Astrocyte (in vitro differentiated cells and primary cell): ENCODE results near the gene ANKS3. TPM values are rescaled to one million over a fixed set of nuclear protein-coding genes. Genes with fewer than 3 reads are reported as not detected.

Experiments
- DNase-seq: peaks from one replicate; pipeline ENCODE4 v3.0.0-alpha.2; 2010; ENCODE audit warnings: low read depth
- FAIRE-seq: peaks from 2 replicates; lab custom pipeline; 2011; peaks lifted over from hg19 to GRCh38; lab: Jason Lieb, UNC
- H2AFZ ChIP-seq: 2 replicates; pipeline ENCODE4 v1.6.0; 2012; ENCODE audit warnings: low read depth, low read length, inconsistent platforms
- H3K27ac ChIP-seq: 2 replicates; pipeline ENCODE4 v1.5.1; 2011; ENCODE audit warnings: low read depth, low read length, inconsistent platforms
- H3K27me3 ChIP-seq: 2 replicates; pipeline ENCODE4 v1.6.0; 2011; ENCODE audit warnings: low read length, inconsistent platforms; ENCODE audit not compliant: insufficient read depth
- H3K36me3 ChIP-seq: 2 replicates; pipeline ENCODE4 v1.5.1; 2011; ENCODE audit warnings: low read length, inconsistent platforms; ENCODE audit not compliant: insufficient read depth
- H3K4me1 ChIP-seq: 2 replicates; pipeline ENCODE4 v1.5.1; 2011; ENCODE audit warnings: low read length, inconsistent platforms; ENCODE audit not compliant: insufficient read depth
- H3K4me2 ChIP-seq: 2 replicates; pipeline ENCODE4 v1.6.0; 2012; ENCODE audit warnings: low read length, inconsistent platforms
- H3K4me3 ChIP-seq: 2 replicates; pipeline ENCODE4 v1.5.1; 2011; ENCODE audit warnings: low read depth, mild to moderate bottlenecking, low read length, inconsistent platforms; ENCODE audit not compliant: insufficient read depth
- H3K79me2 ChIP-seq: 2 replicates; pipeline ENCODE4 v1.6.0; 2012; ENCODE audit warnings: mild to moderate bottlenecking, low read length, inconsistent platforms; ENCODE audit not compliant: insufficient read depth
- H3K9ac ChIP-seq: 2 replicates; pipeline ENCODE4 v1.6.0; 2012; ENCODE audit warnings: mild to moderate bottlenecking, low read length, inconsistent platforms
- H3K9me3 ChIP-seq: 2 replicates; pipeline ENCODE4 v1.5.1; 2012; ENCODE audit warnings: low read depth, mild to moderate bottlenecking, low read length, inconsistent platforms; ENCODE audit not compliant: insufficient read depth
- H4K20me1 ChIP-seq: 2 replicates; pipeline ENCODE4 v1.6.0; 2012; ENCODE audit warnings: low read length, inconsistent platforms; ENCODE audit not compliant: insufficient read depth
- H3K27ac Mint-ChIP-seq: one replicate; pipeline ENCODE4 v1.8.0; 2021; ENCODE audit warnings: mild to moderate bottlenecking, mixed read lengths; ENCODE audit not compliant: unreplicated experiment
- H3K27me3 Mint-ChIP-seq: one replicate; pipeline ENCODE4 v1.8.0; 2021; ENCODE audit warnings: low read depth, mixed read lengths; ENCODE audit not compliant: unreplicated experiment
- H3K36me3 Mint-ChIP-seq: one replicate; pipeline ENCODE4 v1.8.0; 2021; ENCODE audit warnings: low read depth, mixed read lengths; ENCODE audit not compliant: unreplicated experiment
- H3K4me1 Mint-ChIP-seq: one replicate; pipeline ENCODE4 v1.8.0; 2021; ENCODE audit warnings: low read depth, mixed read lengths; ENCODE audit not compliant: unreplicated experiment
- H3K4me3 Mint-ChIP-seq: one replicate; pipeline ENCODE4 v1.8.0; 2021; ENCODE audit warnings: mild to moderate bottlenecking, moderate library complexity, mixed read lengths; ENCODE audit not compliant: unreplicated experiment
- H3K9me3 Mint-ChIP-seq: one replicate; pipeline ENCODE4 v1.8.0; 2021; ENCODE audit warnings: mild to moderate bottlenecking, mixed read lengths; ENCODE audit not compliant: unreplicated experiment
- CTCF ChIP-seq: IDR thresholded peaks from 2 replicates; pipeline ENCODE4 v1.5.1; 2011; ENCODE audit warnings: low read depth, mild to moderate bottlenecking, inconsistent platforms, low read length, moderate library complexity; ENCODE audit not compliant: insufficient read depth
- EZH2 ChIP-seq: IDR thresholded peaks from 2 replicates; pipeline ENCODE4 v1.6.1; 2012; ENCODE audit warnings: mild to moderate bottlenecking, low read length, inconsistent platforms; ENCODE audit not compliant: insufficient read depth
- total RNA-seq: library from RNA; stranded (reverse); gene quantifications from 2 replicates; pipeline ENCODE4 v1.2.1, GENCODE V29; 2021

Gene ANKS3
- total RNA-seq, 1 donor from 2014 or later, result 27.2 TPM

GRCh38 chr16:4694642-4695451, 39.2 kb downstream of the ANKS3 start:
- Histone ChIP-seq H3K4me1 (peaks cover 10% of the 10 kb centered on the region), H4K20me1 (peaks cover 19% of the 10 kb centered on the region), H3K4me3 (peak overlapping the region; percentile 74), H3K27me3 (no peaks in the 10 kb centered on the region), H3K36me3 (peaks cover 16% of the 10 kb centered on the region), H3K9ac (peak overlapping the region; percentile 82), H3K79me2 (peaks cover 16% of the 10 kb centered on the region), H3K4me2 (peak overlapping the region; percentile 89), H3K9me3 (no peaks in the 10 kb centered on the region), H2AFZ (no peak overlapping the region), H3K27ac (no peak overlapping the region)
- no peaks in the 10 kb centered on the region for H3K9me3 Mint-ChIP-seq
- peak overlapping the region; percentile 93 for H3K27ac Mint-ChIP-seq
- H3K4me1 Mint-ChIP-seq, result peaks cover 6% of the 10 kb centered on the region
- no peaks in the 10 kb centered on the region for H3K27me3 Mint-ChIP-seq
- FAIRE-seq (no peak), DNase-seq (no peak)
- no peak for TF ChIP-seq CTCF
- no peak for TF ChIP-seq EZH2
- peak overlapping the region; percentile 91 for H3K4me3 Mint-ChIP-seq
- peaks cover 10% of the 10 kb centered on the region for H3K36me3 Mint-ChIP-seq

- H3K4me1 Mint-ChIP-seq, result peaks cover 6% of the 10 kb centered on the region
- H3K27me3 ChIP-seq, result no peaks in the 10 kb centered on the region
- H3K9me3 ChIP-seq, result no peaks in the 10 kb centered on the region
- DNase-seq (peak; percentile 37), FAIRE-seq (no peak)
- peak overlapping the region; percentile 91 for H3K4me3 Mint-ChIP-seq
- peak overlapping the region; percentile 93 for H3K27ac Mint-ChIP-seq
- peaks cover 19% of the 10 kb centered on the region for H4K20me1 ChIP-seq
- H3K9ac ChIP-seq, result peak overlapping the region; percentile 82
- H3K27ac ChIP-seq, result peak overlapping the region; percentile 47
- H3K27me3 Mint-ChIP-seq, result no peaks in the 10 kb centered on the region
- H3K36me3 Mint-ChIP-seq, result peaks cover 3% of the 10 kb centered on the region
- peaks cover 16% of the 10 kb centered on the region for H3K79me2 ChIP-seq
- H3K9me3 Mint-ChIP-seq, result no peaks in the 10 kb centered on the region
- H3K4me1 ChIP-seq, result peaks cover 10% of the 10 kb centered on the region
- peak overlapping the region; percentile 74 for H3K4me3 ChIP-seq
- TF ChIP-seq CTCF (no peak), EZH2 (no peak)
- H2AFZ ChIP-seq, result no peak overlapping the region
- H3K4me2 ChIP-seq, result peak overlapping the region; percentile 89
- H3K36me3 ChIP-seq, result peaks cover 11% of the 10 kb centered on the region
Measured at GRCh38 chr16:4693956-4694641, 40.0 kb downstream of the ANKS3 start.
